A549 (cell line): ENCODE results near the gene IL2RA. TPM values are rescaled to one million over a fixed set of nuclear protein-coding genes. Genes with fewer than 3 reads are reported as not detected.

ENCODE experiments used
- ATAC-seq, 2 experiments: fragments of 200-7000 bp in 1 of 2; fragments of >200 bp in 1 of 2; cut with Nextera tagmentation in 1 of 2; cut with Tn5 transposase in 1 of 2; 3 replicates each; pipeline versions ENCODE4 v1.8.0 to v1.9.1; 2018 to 2020; ENCODE audit warnings: mild to moderate bottlenecking in 1 of 2, moderate library complexity in 1 of 2
- CTCF ChIA-PET: fragments of 300-600 bp; sonication (Branson Sonifier 250); formaldehyde crosslinking; extraction: SDS; loops from one replicate; lab custom pipeline; 2021; ENCODE audit warnings: antibody characterized with exemption, inconsistent platforms; lab: Yijun Ruan, JAX
- POLR2A ChIA-PET: fragments of 350-600 bp; formaldehyde crosslinking; extraction: SDS; loops from one replicate; lab custom pipeline; 2021; ENCODE audit warnings: antibody characterized with exemption, inconsistent platforms; lab: Yijun Ruan, JAX
- DNase-seq, 2 experiments: peaks; one replicate each; pipeline versions ENCODE4 v3.0.0 to v3.0.0-alpha.2; 2011 to 2016; ENCODE audit warnings: low read depth in 1 of 2, low spot score in 1 of 2
- FAIRE-seq: peaks from 2 replicates; lab custom pipeline; 2011; peaks lifted over from hg19 to GRCh38; lab: Jason Lieb, UNC
- H3K27ac ChIP-seq, 2 experiments: fragments of >200 bp; sonication (Bioruptor Twin); formaldehyde crosslinking; 3 replicates each; pipeline ENCODE4 v1.5.1; 2016 to 2017
- H3K4me1 ChIP-seq: fragments of >200 bp; sonication (Bioruptor Twin); formaldehyde crosslinking; 3 replicates; pipeline ENCODE4 v1.6.1; 2016
- H3K4me2 ChIP-seq: fragments of >200 bp; sonication (Bioruptor Twin); formaldehyde crosslinking; 3 replicates; pipeline ENCODE4 v1.6.1; 2016
- H3K4me3 ChIP-seq: fragments of >200 bp; sonication (Bioruptor Twin); formaldehyde crosslinking; 3 replicates; pipeline ENCODE4 v1.5.1; 2016
- H3K9me3 ChIP-seq: fragments of >200 bp; sonication (Bioruptor Twin); formaldehyde crosslinking; 3 replicates; pipeline ENCODE4 v1.6.1; 2016
- BHLHE40 ChIP-seq: IDR thresholded peaks from 2 replicates; pipeline ENCODE4 v1.6.1; 2012; ENCODE audit warnings: low read depth, low read length, inconsistent platforms
- CBX2 ChIP-seq: fragments of 200-600 bp; sonication (generic); IDR thresholded peaks from 2 replicates; pipeline ENCODE4 v1.6.1; 2016; ENCODE audit warnings: low read depth, mild to moderate bottlenecking, borderline replicate concordance
- CBX8 ChIP-seq: fragments of 200-600 bp; sonication (generic); IDR thresholded peaks from 2 replicates; pipeline ENCODE4 v1.6.1; 2016
- CEBPB ChIP-seq, 2 experiments: fragments of >200 bp in 1 of 2; sonication (Bioruptor Twin) in 1 of 2; formaldehyde crosslinking in 1 of 2; IDR thresholded peaks; 2 replicates each; pipeline ENCODE4 v1.6.1; 2012 to 2016
- CHD4 ChIP-seq: fragments of 200-600 bp; sonication (generic); IDR thresholded peaks from 2 replicates; pipeline ENCODE4 v1.6.1; 2016; ENCODE audit warnings: antibody characterized with exemption, mild to moderate bottlenecking, borderline replicate concordance
- EHF ChIP-seq: fragments of 250-450 bp; sonication (Bioruptor Pico); IDR thresholded peaks from 2 replicates; pipeline ENCODE4 v1.5.0; 2020; ENCODE audit warnings: mild to moderate bottlenecking
- EHMT2 ChIP-seq: fragments of 200-600 bp; sonication (generic); IDR thresholded peaks from 2 replicates; pipeline ENCODE4 v1.6.1; 2016; ENCODE audit warnings: antibody characterized with exemption, low read depth, mild to moderate bottlenecking, moderate library complexity
- FOSL2 ChIP-seq, 2 experiments: fragments of 450-650 bp in 1 of 2; fragments of >200 bp in 1 of 2; sonication (Bioruptor Twin) in 1 of 2; formaldehyde crosslinking; IDR thresholded peaks; 2 replicates each; pipeline versions ENCODE4 v1.5.0 to v1.6.1; 2016 to 2020; ENCODE audit warnings: mild to moderate bottlenecking in 1 of 2, moderate library complexity in 1 of 2
- GATA3 ChIP-seq: IDR thresholded peaks from 2 replicates; pipeline ENCODE4 v1.6.1; 2012; ENCODE audit warnings: borderline replicate concordance
- HDAC2 ChIP-seq: fragments of 200-600 bp; sonication (generic); IDR thresholded peaks from 2 replicates; pipeline ENCODE4 v1.6.1; 2016
- HOXB13 ChIP-seq: fragments of 250-450 bp; sonication (Bioruptor Pico); IDR thresholded peaks from 2 replicates; pipeline ENCODE4 v1.5.0; 2020; ENCODE audit warnings: low read depth, mild to moderate bottlenecking, moderate library complexity
- HOXB5 ChIP-seq: fragments of 250-450 bp; sonication (Bioruptor Pico); IDR thresholded peaks from 2 replicates; pipeline ENCODE4 v1.5.0; 2020; ENCODE audit warnings: mild to moderate bottlenecking, moderate library complexity
- JUN ChIP-seq, 2 experiments: fragments of >200 bp; sonication (Bioruptor Twin); formaldehyde crosslinking; IDR thresholded peaks; 2 replicates in 1 of 2; 3 replicates in 1 of 2; pipeline ENCODE4 v1.6.1; 2016 to 2017
- JUNB ChIP-seq: fragments of >200 bp; sonication (Bioruptor Twin); formaldehyde crosslinking; IDR thresholded peaks from 2 replicates; pipeline ENCODE4 v1.6.1; 2016
- KDM1A ChIP-seq: fragments of 200-600 bp; sonication (generic); IDR thresholded peaks from 2 replicates; pipeline ENCODE4 v1.6.1; 2016; ENCODE audit warnings: low read depth, mild to moderate bottlenecking
- KDM5A ChIP-seq: fragments of 200-600 bp; sonication (generic); IDR thresholded peaks from 2 replicates; pipeline ENCODE4 v1.6.1; 2016; ENCODE audit warnings: antibody characterized with exemption, mild to moderate bottlenecking
- MAFK ChIP-seq: fragments of 450-650 bp; IDR thresholded peaks from 2 replicates; pipeline ENCODE4 v1.6.1; 2014; ENCODE audit not compliant: partially characterized antibody
- MAZ ChIP-seq: fragments of 150-350 bp; IDR thresholded peaks from 2 replicates; pipeline ENCODE4 v1.6.1; 2014; ENCODE audit warnings: antibody characterized with exemption, low read depth, low read length, borderline replicate concordance
- MYC ChIP-seq: IDR thresholded peaks from 2 replicates; pipeline ENCODE4 v1.6.1; 2012; ENCODE audit warnings: mild to moderate bottlenecking, inconsistent platforms, low read length, improper control_type of control experiment, borderline replicate concordance
- NR3C1 ChIP-seq: fragments of >200 bp; sonication (Bioruptor Twin); formaldehyde crosslinking; IDR thresholded peaks from 3 replicates; pipeline ENCODE4 v1.6.1; 2017
- POLR2A ChIP-seq: IDR thresholded peaks from 2 replicates; pipeline ENCODE4 v1.6.1; 2012; ENCODE audit warnings: mild to moderate bottlenecking, low read length
- POLR2AphosphoS2 ChIP-seq: conservative IDR thresholded peaks from 2 replicates; pipeline ENCODE4 v1.6.1; 2012; ENCODE audit warnings: low read length, improper control_type of control experiment, inconsistent platforms
- RARB ChIP-seq: fragments of 250-450 bp; sonication (Bioruptor Pico); IDR thresholded peaks from 2 replicates; pipeline ENCODE4 v1.8.0; 2021; ENCODE audit warnings: mild to moderate bottlenecking, moderate library complexity
- RCOR1 ChIP-seq: fragments of 150-350 bp; IDR thresholded peaks from 2 replicates; pipeline ENCODE4 v1.6.1; 2014; ENCODE audit warnings: antibody characterized with exemption, low read length, low read depth
- SMC3 ChIP-seq: fragments of >200 bp; sonication (Bioruptor Twin); formaldehyde crosslinking; IDR thresholded peaks from 3 replicates; pipeline ENCODE4 v1.6.1; 2018; ENCODE audit warnings: inconsistent platforms
- TP53 ChIP-seq: fragments of 250-450 bp; sonication (Bioruptor Pico); IDR thresholded peaks from 2 replicates; pipeline ENCODE4 v1.5.0; 2021; ENCODE audit warnings: mild to moderate bottlenecking, moderate library complexity
- ZC3H11A ChIP-seq: fragments of 450-650 bp; IDR thresholded peaks from 2 replicates; pipeline ENCODE4 v1.6.1; 2014; ENCODE audit warnings: antibody characterized with exemption, mild to moderate bottlenecking
- ZSCAN20 ChIP-seq: fragments of 250-450 bp; sonication (Bioruptor Pico); IDR thresholded peaks from 2 replicates; pipeline ENCODE4 v1.8.0; 2022; ENCODE audit warnings: mild to moderate bottlenecking, moderate library complexity
- WGBS: methylation state at CpG from one replicate; pipeline ENCODE4 v1.1.6; 2017; ENCODE audit errors: missing lambda C conversion rate; 5-methylcytosine and 5-hydroxymethylcytosine counted together
- polyA plus RNA-seq, 4 experiments: library from polyadenylated mRNA; depleted of rRNA in 3 of 4; stranded (reverse); fragments of >200 nt; fragmentation: RNase III in 1 of 4; extraction: RNeasy Plus Mini Kit Qiagen cat#74134 plus additional on column Dnase treatment in 1 of 4; gene quantifications; 2 replicates in 3 of 4; 3 replicates in 1 of 4; pipeline ENCODE4 v1.2.3, GENCODE V29; 2011 to 2017
- TF ChIP-seq, protein P1 (sequence below): fragments of 200-600 bp; sonication (generic); IDR thresholded peaks from 2 replicates; pipeline ENCODE4 v1.6.1; 2016; ENCODE audit warnings: antibody characterized with exemption, mild to moderate bottlenecking, moderate library complexity
- TF ChIP-seq, protein P2 (sequence below): fragments of >200 bp; sonication (Bioruptor Twin); formaldehyde crosslinking; IDR thresholded peaks from 2 replicates; pipeline ENCODE4 v1.6.1; 2016
- TF ChIP-seq, protein P3 (sequence below): fragments of 450-650 bp; IDR thresholded peaks from 2 replicates; pipeline ENCODE4 v1.6.1; 2014; ENCODE audit warnings: antibody characterized with exemption
- TF ChIP-seq, protein P4 (sequence below): fragments of 250-450 bp; sonication (Bioruptor Pico); IDR thresholded peaks from 2 replicates; pipeline ENCODE4 v1.5.0; 2020; ENCODE audit warnings: low read depth, mild to moderate bottlenecking, moderate library complexity

The IL2RA gene
- polyA plus RNA-seq, 2 of the 4 experiments (the other 2 are of a cell fraction): not detected

DNA sequence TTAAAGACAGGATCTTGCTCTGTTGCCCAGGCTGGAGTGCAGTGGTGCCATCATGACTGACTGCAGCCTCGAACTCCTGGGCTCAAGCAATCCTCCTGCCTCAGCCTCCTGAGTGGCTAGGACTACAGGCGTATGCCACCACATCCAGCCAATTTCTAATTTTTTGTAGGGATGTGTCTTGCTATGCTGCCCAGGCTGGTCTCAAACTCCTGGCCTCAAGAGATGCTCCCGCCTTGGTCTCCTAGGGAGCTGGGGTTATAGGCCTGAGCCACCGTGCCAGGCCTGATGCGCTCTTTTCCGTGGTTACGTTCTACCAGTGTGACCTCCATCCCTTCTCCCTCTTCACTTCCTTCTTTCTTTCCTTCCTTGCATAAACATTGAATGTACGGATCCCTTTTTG lies 50.6 kb downstream of the IL2RA start (continued):
- TF ChIP-seq MAZ: no peak
- TF ChIP-seq HOXB13 (CRISPR knock-in tag): no peak
- TF ChIP-seq, protein P1, sequence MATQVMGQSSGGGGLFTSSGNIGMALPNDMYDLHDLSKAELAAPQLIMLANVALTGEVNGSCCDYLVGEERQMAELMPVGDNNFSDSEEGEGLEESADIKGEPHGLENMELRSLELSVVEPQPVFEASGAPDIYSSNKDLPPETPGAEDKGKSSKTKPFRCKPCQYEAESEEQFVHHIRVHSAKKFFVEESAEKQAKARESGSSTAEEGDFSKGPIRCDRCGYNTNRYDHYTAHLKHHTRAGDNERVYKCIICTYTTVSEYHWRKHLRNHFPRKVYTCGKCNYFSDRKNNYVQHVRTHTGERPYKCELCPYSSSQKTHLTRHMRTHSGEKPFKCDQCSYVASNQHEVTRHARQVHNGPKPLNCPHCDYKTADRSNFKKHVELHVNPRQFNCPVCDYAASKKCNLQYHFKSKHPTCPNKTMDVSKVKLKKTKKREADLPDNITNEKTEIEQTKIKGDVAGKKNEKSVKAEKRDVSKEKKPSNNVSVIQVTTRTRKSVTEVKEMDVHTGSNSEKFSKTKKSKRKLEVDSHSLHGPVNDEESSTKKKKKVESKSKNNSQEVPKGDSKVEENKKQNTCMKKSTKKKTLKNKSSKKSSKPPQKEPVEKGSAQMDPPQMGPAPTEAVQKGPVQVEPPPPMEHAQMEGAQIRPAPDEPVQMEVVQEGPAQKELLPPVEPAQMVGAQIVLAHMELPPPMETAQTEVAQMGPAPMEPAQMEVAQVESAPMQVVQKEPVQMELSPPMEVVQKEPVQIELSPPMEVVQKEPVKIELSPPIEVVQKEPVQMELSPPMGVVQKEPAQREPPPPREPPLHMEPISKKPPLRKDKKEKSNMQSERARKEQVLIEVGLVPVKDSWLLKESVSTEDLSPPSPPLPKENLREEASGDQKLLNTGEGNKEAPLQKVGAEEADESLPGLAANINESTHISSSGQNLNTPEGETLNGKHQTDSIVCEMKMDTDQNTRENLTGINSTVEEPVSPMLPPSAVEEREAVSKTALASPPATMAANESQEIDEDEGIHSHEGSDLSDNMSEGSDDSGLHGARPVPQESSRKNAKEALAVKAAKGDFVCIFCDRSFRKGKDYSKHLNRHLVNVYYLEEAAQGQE: no peak
- TF ChIP-seq KDM1A: no peak
- TF ChIP-seq CEBPB (IDR thresholded peaks at IDR 0.05): no peak
- no peak for TF ChIP-seq POLR2AphosphoS2
- TF ChIP-seq, protein P2, sequence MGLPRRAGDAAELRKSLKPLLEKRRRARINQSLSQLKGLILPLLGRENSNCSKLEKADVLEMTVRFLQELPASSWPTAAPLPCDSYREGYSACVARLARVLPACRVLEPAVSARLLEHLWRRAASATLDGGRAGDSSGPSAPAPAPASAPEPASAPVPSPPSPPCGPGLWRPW: no peak
- TF ChIP-seq RARB (CRISPR knock-in tag): no peak
- TF ChIP-seq, all 56 proteins: peak for 0

DNA sequence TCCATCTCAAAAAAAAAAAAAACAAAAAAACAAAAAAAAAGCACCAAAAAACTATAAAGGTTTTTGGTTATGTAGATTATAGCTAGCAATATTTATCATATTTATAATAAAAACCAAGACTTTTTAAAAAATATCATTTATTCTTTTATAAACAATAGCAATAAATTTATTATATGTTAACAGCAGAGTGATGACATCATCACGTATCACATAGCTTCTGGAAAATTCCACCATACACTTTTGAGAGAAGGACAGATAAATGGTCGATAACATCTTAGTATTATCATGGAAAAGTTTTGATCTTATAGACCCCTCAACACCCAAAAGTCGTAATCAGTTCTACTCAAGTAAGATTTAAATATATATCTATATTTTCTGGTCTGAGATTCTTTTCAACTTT lies 51.6 kb downstream of the IL2RA start:
- H3K27ac ChIP-seq: no peak overlapping the region
- no peak for FAIRE-seq
- no peak for TF ChIP-seq EHF (CRISPR knock-in tag)
- TF ChIP-seq ZSCAN20 (CRISPR knock-in tag): no peak
- no peak for TF ChIP-seq CBX8
- TF ChIP-seq MYC: no peak
- TF ChIP-seq POLR2AphosphoS2: no peak
- TF ChIP-seq, protein P2: no peak
- no peak for TF ChIP-seq POLR2A
- TF ChIP-seq SMC3: no peak
- TF ChIP-seq HOXB13 (CRISPR knock-in tag): no peak
- no peak for TF ChIP-seq TP53 (CRISPR knock-in tag)
- TF ChIP-seq MAFK: no peak
- TF ChIP-seq HOXB5: no peak
- no peak for TF ChIP-seq ZC3H11A
- TF ChIP-seq, protein P3, sequence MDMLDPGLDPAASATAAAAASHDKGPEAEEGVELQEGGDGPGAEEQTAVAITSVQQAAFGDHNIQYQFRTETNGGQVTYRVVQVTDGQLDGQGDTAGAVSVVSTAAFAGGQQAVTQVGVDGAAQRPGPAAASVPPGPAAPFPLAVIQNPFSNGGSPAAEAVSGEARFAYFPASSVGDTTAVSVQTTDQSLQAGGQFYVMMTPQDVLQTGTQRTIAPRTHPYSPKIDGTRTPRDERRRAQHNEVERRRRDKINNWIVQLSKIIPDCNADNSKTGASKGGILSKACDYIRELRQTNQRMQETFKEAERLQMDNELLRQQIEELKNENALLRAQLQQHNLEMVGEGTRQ: no peak
- no peak for TF ChIP-seq JUN (IDR thresholded peaks at IDR 0.05)
- TF ChIP-seq KDM1A: no peak
- TF ChIP-seq RCOR1: no peak
- no peak for TF ChIP-seq HDAC2
- peaks cover 15% of the 10 kb centered on the region for H3K9me3 ChIP-seq
- ChIA-PET POLR2A (interaction anchor here (0.7 kb wide), 1 partner anchor 13 kb away, joined by 3 read pairs; no protein-coding TSS in a partner anchor), CTCF (no interaction called here)
- H3K4me2 ChIP-seq: no peak overlapping the region
- 38% methylated on average over 3 of the region's 3 CpGs for WGBS
- H3K4me1 ChIP-seq: no peaks in the 10 kb centered on the region
- no peak for DNase-seq
- no peak for ATAC-seq
- no peak overlapping the region for H3K4me3 ChIP-seq

DNA sequence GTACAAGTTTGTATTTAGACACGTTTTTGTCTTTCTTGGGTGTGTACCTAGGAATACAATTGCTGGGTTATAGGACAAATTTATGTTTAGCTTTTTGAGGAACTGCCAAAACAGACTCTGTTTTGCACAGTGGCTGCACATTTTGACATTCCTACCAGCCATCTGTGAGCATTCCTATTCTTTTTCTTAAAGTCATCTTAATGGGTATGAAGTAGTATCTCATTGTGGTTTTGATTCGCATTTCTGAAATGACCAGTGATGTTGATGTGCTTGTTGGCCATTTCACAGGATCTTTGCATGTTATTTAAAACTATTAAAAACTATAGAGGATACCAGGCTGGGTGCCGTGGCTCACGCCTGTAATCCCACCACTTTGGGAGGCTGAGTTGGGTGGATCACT lies 52.2 kb downstream of the IL2RA start:
- FAIRE-seq (no peak), ATAC-seq (no peak), DNase-seq (no peak)
- no peak overlapping the region for H3K4me3 ChIP-seq
- H3K4me2 ChIP-seq: no peak overlapping the region
- H3K27ac ChIP-seq: no peak overlapping the region
- ChIA-PET CTCF (no interaction called here), POLR2A (interaction anchor here (0.7 kb wide), 1 partner anchor 14 kb away, joined by 3 read pairs; no protein-coding TSS in a partner anchor)
- no peaks in the 10 kb centered on the region for H3K4me1 ChIP-seq
- 56% methylated on average over 4 of the region's 4 CpGs for WGBS
- peaks cover 15% of the 10 kb centered on the region for H3K9me3 ChIP-seq
- TF ChIP-seq RCOR1: no peak
- TF ChIP-seq CHD4: no peak
- no peak for TF ChIP-seq GATA3
- no peak for TF ChIP-seq CBX2
- TF ChIP-seq FOSL2 (IDR thresholded peaks at IDR 0.05): no peak
- TF ChIP-seq FOSL2 (CRISPR knock-in tag; IDR thresholded peaks at IDR 0.05): no peak
- no peak for TF ChIP-seq EHF (CRISPR knock-in tag)
- TF ChIP-seq NR3C1: no peak
- no peak for TF ChIP-seq EHMT2
- no peak for TF ChIP-seq POLR2A
- no peak for TF ChIP-seq JUNB
- TF ChIP-seq KDM5A: no peak
- TF ChIP-seq HOXB13 (CRISPR knock-in tag): no peak
- TF ChIP-seq, protein P4, sequence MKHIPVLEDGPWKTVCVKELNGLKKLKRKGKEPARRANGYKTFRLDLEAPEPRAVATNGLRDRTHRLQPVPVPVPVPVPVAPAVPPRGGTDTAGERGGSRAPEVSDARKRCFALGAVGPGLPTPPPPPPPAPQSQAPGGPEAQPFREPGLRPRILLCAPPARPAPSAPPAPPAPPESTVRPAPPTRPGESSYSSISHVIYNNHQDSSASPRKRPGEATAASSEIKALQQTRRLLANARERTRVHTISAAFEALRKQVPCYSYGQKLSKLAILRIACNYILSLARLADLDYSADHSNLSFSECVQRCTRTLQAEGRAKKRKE (CRISPR knock-in tag): no peak
- no peak for TF ChIP-seq BHLHE40
